ENCODE measurements around the gene PYHIN1. TPM values are rescaled to one million over a fixed set of nuclear protein-coding genes. Genes with fewer than 3 reads are reported as not detected.
A peak's percentile ranks its signal among the peaks of the same experiment; 100 is the strongest.

The PYHIN1 gene
- total RNA-seq (2021; ENCODE audit: unreplicated experiment) (not detected), Bru-seq, nascent RNA (not detected), BruChase-seq, experiment 1, labeled RNA remaining after a 6-hour chase (not detected), BruChase-seq, experiment 2, labeled RNA remaining after a 2-hour chase (percentile 1 among the genes with signal in this experiment)
- not detected in 2 replicates for polyA plus RNA-seq (2012)
- long read RNA-seq = 0 reads

DNA sequence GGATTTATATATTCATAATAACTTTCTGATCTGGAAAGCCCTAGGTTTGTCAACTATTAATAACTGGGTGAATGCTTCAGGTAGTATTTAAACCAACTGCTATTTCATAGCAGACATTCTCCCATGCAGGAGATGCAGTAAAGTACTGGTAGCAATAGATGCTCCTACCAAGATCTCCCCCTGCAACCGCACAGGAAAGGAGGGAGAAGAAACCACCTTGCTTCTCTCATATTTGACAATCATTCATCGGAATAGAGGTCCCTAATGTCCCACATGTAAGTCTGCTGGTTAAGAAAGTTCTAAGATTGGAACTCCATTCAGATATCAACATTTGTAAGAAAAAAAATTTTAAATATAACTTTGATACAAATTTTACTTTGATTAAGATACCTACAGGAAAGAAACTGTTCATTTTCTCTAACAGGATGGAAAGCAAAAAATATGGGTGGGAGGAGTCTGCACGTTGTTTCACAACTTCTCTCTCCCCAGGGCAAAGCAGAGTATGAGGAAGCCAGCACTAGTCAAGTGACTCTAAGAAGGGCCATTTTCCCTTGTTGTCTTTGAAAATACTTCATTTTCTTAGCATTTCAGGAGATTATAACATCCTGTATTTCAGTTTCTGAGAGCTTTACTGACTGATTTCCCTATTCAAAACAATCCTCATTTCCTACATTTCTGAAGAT lies at the start of gene PYHIN1:
Gene PYHIN1, plus strand, starts transcription at position 498 of the 683 bp plus-strand sequence. CDS start 5,359 bp downstream, outside the sequence.
- POLR2A ChIA-PET = no interaction called here
- Histone ChIP-seq H3K9ac (ENCODE audit: low read length) (no peak within 1 kb of the TSS), H3K79me2 (ENCODE audit: insufficient read depth, low read length) (no peaks in the 10 kb centered on the region), H3K9me2 (ENCODE audit: insufficient read depth) (no peaks in the 10 kb centered on the region), H4K20me1 (ENCODE audit: insufficient read depth) (no peaks in the 10 kb centered on the region), H3K27ac (ENCODE audit: low read depth, low read length) (no peak within 1 kb of the TSS), H2AFZ (ENCODE audit: low read depth, low read length, poor library complexity, severe bottlenecking) (no peak within 1 kb of the TSS), H3K4me1 (ENCODE audit: control insufficient read depth in 1 of 2, insufficient read depth in 2 of 2, low read length in 2 of 2) (no peaks in the 10 kb centered on the region), H3K4me3 (replicated peaks in 1 of 2; ENCODE audit: low read depth in 1 of 2, low read length in 2 of 2) (no peak within 1 kb of the TSS), H3K9me3 (ENCODE audit: control insufficient read depth in 1 of 2, insufficient read depth in 1 of 2, low read depth in 1 of 2, low read length in 2 of 2) (peaks cover 0 to 4% of the 10 kb centered on the region in 2 experiments; a peak in 1 of 4 replicates), H3K4me2 (ENCODE audit: low read length) (no peak within 1 kb of the TSS), H3K36me3 (ENCODE audit: control insufficient read depth in 1 of 2, insufficient read depth in 2 of 2, low read length in 2 of 2) (no peaks in the 10 kb centered on the region), H3K27me3 (ENCODE audit: insufficient read depth, low read length) (no peaks in the 10 kb centered on the region)
- ATAC-seq = no peak
- no TSS peak for BruUV-seq (replicated peaks)
- RAD21 ChIA-PET (ENCODE audit: low non-redundant PET in 1 of 2, low total read pairs in 2 of 2, uncharacterized antibody in 2 of 2, unreplicated experiment in 2 of 2) = no interaction called here
- no peak for TF ChIP-seq TCF7L2 (IDR thresholded peaks at IDR 0.05; ENCODE audit: borderline replicate concordance, extremely low read depth, insufficient read depth, insufficient read length)
- TF ChIP-seq POLR2AphosphoS5 (IDR thresholded peaks at IDR 0.05; ENCODE audit: low read depth, low read length) = no peak
- TF ChIP-seq SRF (IDR thresholded peaks at IDR 0.05; ENCODE audit: low read depth) = no peak
- no peak for TF ChIP-seq JUND (IDR thresholded peaks at IDR 0.05)
- intact Hi-C loops (cut with micrococcal nuclease) = no loop called here
- DNase-seq (ENCODE audit: low read depth, low spot score) = no peak
- CTCF ChIA-PET = no interaction called here

- ATAC-seq (no peak), DNase-seq (ENCODE audit: low read depth, low spot score) (no peak)
- Histone ChIP-seq H2AFZ (ENCODE audit: low read depth, low read length, poor library complexity, severe bottlenecking) (no peak overlapping the region), H3K9me2 (ENCODE audit: insufficient read depth) (no peaks in the 10 kb centered on the region), H3K4me2 (ENCODE audit: low read length) (no peak overlapping the region), H3K27me3 (ENCODE audit: insufficient read depth, low read length) (no peaks in the 10 kb centered on the region), H3K79me2 (ENCODE audit: insufficient read depth, low read length) (no peaks in the 10 kb centered on the region), H3K9ac (ENCODE audit: low read length) (no peak overlapping the region), H3K4me1 (ENCODE audit: control insufficient read depth in 1 of 2, insufficient read depth in 2 of 2, low read length in 2 of 2) (no peaks in the 10 kb centered on the region), H3K9me3 (ENCODE audit: control insufficient read depth in 1 of 2, insufficient read depth in 1 of 2, low read depth in 1 of 2, low read length in 2 of 2) (no peaks in the 10 kb centered on the region), H3K4me3 (replicated peaks in 1 of 2; ENCODE audit: low read depth in 1 of 2, low read length in 2 of 2) (no peak overlapping the region), H3K27ac (ENCODE audit: low read depth, low read length) (no peak overlapping the region), H3K36me3 (ENCODE audit: control insufficient read depth in 1 of 2, insufficient read depth in 2 of 2, low read length in 2 of 2) (no peaks in the 10 kb centered on the region), H4K20me1 (ENCODE audit: insufficient read depth) (no peaks in the 10 kb centered on the region)
- ChIA-PET CTCF (no interaction called here), RAD21 (ENCODE audit: low non-redundant PET in 1 of 2, low total read pairs in 2 of 2, uncharacterized antibody in 2 of 2, unreplicated experiment in 2 of 2) (no interaction called here), POLR2A (no interaction called here)
- BruUV-seq (replicated peaks) = no TSS peak
- no peak for TF ChIP-seq EGR1 (IDR thresholded peaks at IDR 0.05; ENCODE audit: low read depth)
- no peak for TF ChIP-seq CTCF (IDR thresholded peaks at IDR 0.05 in 2 of 3, conservative IDR thresholded peaks at IDR 0.05 in 1 of 3; ENCODE audit: borderline replicate concordance in 1 of 3, insufficient read depth in 1 of 3, low read depth in 2 of 3, low read length in 2 of 3)
- no peak for TF ChIP-seq YY1 (IDR thresholded peaks at IDR 0.05; ENCODE audit: extremely low read depth, insufficient replicate concordance, low read depth, low read length)
- no peak for TF ChIP-seq POLR2A (IDR thresholded peaks at IDR 0.05; ENCODE audit: borderline replicate concordance, extremely low read depth, insufficient read depth, insufficient read length)
- TF ChIP-seq RAD21 (IDR thresholded peaks at IDR 0.05; ENCODE audit: low read depth) = no peak
- TF ChIP-seq FOSL1 (IDR thresholded peaks at IDR 0.05; ENCODE audit: low read depth) = no peak
- intact Hi-C loops (cut with micrococcal nuclease) = loop anchor here (5.0 kb wide), 1 partner anchor 84 kb away; no protein-coding TSS in a partner anchor
Measured at GRCh38 chr1:158893654-158894053, 37.7 kb upstream of the PYHIN1 start.
